Neural cell (in vitro differentiated cells): ENCODE measurements around the gene YWHAG.

Experiments used
- EP300 ChIP-seq: fragments of 450-650 bp; conservative IDR thresholded peaks from 2 replicates; pipeline ENCODE4 v1.6.1; 2014; ENCODE audit warnings: antibody characterized with exemption, mild to moderate bottlenecking, moderate library complexity; ENCODE audit not compliant: poor library complexity, severe bottlenecking
- EZH2 ChIP-seq: fragments of 200-600, 300-800 bp; shearing (Covaris generic), sonication (generic); IDR thresholded peaks from 2 replicates; pipeline ENCODE4 v1.6.1; 2014; ENCODE audit warnings: antibody characterized with exemption, low read length, borderline replicate concordance, mild to moderate bottlenecking; ENCODE audit not compliant: insufficient read depth, poor library complexity, severe bottlenecking
- MXI1 ChIP-seq: fragments of 450-650 bp; conservative IDR thresholded peaks from 2 replicates; pipeline ENCODE4 v1.6.1; 2014; ENCODE audit warnings: antibody characterized with exemption, mild to moderate bottlenecking; ENCODE audit not compliant: poor library complexity, severe bottlenecking
- POLR2AphosphoS5 ChIP-seq: IDR thresholded peaks from 2 replicates; pipeline ENCODE4 v1.6.1; 2012
- TAF1 ChIP-seq: IDR thresholded peaks from 2 replicates; pipeline ENCODE4 v1.6.1; 2012; ENCODE audit warnings: low read depth
- TF ChIP-seq, protein P1 (sequence below): fragments of 450-650 bp; IDR thresholded peaks from 2 replicates; pipeline ENCODE4 v1.5.1; 2014; ENCODE audit warnings: antibody characterized with exemption, mild to moderate bottlenecking, moderate library complexity; ENCODE audit not compliant: poor library complexity, severe bottlenecking

DNA sequence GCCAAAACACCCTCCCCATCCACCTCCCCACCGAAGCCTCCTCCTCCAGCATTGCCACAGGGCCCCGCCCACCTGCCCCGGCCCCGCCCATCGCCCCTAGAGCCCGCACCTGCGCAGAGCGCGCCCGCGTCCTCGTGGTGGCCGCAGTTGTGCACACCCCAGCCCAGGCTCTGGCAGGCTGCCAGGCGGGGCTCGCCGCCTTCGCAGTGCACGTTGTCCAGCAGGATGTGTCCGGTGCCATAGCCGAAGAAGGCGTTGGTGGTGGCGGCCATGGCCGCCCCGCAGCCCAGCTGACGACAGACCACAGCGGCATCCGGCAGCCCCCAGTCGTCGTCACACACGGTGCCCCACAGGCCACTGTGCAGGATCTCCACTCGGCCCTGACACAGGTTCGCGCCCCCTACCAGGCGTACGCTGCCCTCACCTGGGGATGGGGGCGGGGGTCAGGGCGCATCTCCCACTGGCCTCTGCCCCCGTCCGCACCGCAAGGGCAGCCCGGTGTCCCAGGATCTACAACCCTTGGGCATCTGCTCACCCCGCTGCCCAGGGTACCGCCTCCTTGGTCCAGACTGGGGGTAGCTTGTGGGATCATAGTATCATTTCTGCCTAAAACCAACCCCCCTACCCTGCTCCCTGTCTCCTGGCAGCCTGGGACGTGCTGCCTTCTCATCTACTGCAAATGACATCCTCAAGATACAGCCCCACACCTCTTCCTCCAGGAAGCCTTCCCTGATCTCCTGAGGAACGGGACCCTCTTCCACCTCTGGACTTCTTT, 38.8 kb upstream of the YWHAG start:
- TF ChIP-seq EZH2 (no peak), TAF1 (no peak), MXI1 (no peak), POLR2AphosphoS5 (no peak), EP300 (no peak)
- TF ChIP-seq, protein P1, sequence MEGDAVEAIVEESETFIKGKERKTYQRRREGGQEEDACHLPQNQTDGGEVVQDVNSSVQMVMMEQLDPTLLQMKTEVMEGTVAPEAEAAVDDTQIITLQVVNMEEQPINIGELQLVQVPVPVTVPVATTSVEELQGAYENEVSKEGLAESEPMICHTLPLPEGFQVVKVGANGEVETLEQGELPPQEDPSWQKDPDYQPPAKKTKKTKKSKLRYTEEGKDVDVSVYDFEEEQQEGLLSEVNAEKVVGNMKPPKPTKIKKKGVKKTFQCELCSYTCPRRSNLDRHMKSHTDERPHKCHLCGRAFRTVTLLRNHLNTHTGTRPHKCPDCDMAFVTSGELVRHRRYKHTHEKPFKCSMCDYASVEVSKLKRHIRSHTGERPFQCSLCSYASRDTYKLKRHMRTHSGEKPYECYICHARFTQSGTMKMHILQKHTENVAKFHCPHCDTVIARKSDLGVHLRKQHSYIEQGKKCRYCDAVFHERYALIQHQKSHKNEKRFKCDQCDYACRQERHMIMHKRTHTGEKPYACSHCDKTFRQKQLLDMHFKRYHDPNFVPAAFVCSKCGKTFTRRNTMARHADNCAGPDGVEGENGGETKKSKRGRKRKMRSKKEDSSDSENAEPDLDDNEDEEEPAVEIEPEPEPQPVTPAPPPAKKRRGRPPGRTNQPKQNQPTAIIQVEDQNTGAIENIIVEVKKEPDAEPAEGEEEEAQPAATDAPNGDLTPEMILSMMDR: no peak
